ENCODE results near the gene FRMD7. TPM values are rescaled to one million over a fixed set of nuclear protein-coding genes. Genes with fewer than 3 reads are reported as not detected.

The FRMD7 gene
- total and polyA plus RNA-seq, 2 donors from 2014 or later: 0.19 to 2.5 TPM

DNA sequence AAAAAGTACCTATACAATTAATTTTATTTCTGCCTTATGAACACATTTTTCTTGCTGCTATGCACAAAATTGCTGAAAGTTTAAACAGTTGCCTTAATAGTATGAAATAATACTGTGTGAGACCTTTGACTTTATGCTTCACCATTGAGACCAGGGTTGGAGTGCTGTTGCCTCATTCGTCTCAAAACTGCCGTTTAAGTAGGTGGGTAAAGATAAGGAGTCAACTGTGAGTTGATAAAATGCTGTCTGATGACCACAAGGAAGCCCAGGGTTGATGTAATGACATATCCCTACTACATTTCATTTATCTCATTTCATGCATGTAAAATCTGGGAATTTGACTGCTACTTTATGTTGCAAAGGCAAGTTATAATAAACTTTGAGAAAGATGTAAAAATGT lies 81.3 kb downstream of the FRMD7 start:
- intact Hi-C loops (cut with DNase I): no loop called here
- no peak overlapping the region for H3K4me3 ChIP-seq (ENCODE audit: low read length in 3 of 3)
- no peak overlapping the region for H3K27ac ChIP-seq (ENCODE audit: low read depth in 2 of 2, low read length in 2 of 2)
- no peaks in the 10 kb centered on the region for H3K36me3 ChIP-seq (ENCODE audit: control insufficient read depth in 2 of 3, insufficient read depth in 3 of 3, low read length in 3 of 3)
- no peaks in the 10 kb centered on the region for H3K4me1 ChIP-seq (ENCODE audit: control insufficient read depth in 2 of 3, insufficient read depth in 2 of 3, low read depth in 1 of 3, low read length in 3 of 3)
- H3K27me3 ChIP-seq (ENCODE audit: control insufficient read depth, insufficient read depth, low read length): peaks cover 5% of the 10 kb centered on the region
- no peak overlapping the region for H3K9ac ChIP-seq (ENCODE audit: low read length in 3 of 3)
- DNase-seq (no peak), FAIRE-seq (no peak)
- TF ChIP-seq, protein P1, sequence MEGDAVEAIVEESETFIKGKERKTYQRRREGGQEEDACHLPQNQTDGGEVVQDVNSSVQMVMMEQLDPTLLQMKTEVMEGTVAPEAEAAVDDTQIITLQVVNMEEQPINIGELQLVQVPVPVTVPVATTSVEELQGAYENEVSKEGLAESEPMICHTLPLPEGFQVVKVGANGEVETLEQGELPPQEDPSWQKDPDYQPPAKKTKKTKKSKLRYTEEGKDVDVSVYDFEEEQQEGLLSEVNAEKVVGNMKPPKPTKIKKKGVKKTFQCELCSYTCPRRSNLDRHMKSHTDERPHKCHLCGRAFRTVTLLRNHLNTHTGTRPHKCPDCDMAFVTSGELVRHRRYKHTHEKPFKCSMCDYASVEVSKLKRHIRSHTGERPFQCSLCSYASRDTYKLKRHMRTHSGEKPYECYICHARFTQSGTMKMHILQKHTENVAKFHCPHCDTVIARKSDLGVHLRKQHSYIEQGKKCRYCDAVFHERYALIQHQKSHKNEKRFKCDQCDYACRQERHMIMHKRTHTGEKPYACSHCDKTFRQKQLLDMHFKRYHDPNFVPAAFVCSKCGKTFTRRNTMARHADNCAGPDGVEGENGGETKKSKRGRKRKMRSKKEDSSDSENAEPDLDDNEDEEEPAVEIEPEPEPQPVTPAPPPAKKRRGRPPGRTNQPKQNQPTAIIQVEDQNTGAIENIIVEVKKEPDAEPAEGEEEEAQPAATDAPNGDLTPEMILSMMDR (IDR thresholded peaks at IDR 0.05; ENCODE audit: borderline replicate concordance, extremely low read depth, insufficient read depth): no peak
- H3K9me3 ChIP-seq (ENCODE audit: control insufficient read depth in 2 of 3, insufficient read depth in 1 of 3, low read length in 3 of 3): no peaks in the 10 kb centered on the region

DNA sequence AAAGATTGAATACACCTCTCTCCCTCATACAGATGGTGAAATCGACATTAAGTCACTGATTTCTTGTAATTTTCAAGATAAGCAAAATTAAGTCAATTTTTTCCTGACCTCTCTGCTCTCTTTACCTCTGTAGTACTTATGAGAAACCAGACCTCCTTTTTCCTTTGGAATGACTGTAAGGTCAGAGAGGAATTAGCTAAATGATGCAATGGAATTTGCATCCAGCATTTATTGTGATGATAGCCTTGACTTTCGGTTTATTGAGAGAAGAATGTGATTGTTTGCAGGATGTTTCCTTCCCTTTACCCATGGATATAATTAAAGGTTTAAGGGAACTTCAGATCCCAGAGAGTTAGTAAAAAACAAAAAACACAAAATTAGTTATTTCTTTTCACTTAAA lies 82.4 kb downstream of the FRMD7 start:
- Histone ChIP-seq H3K4me1 (ENCODE audit: control insufficient read depth in 2 of 3, insufficient read depth in 2 of 3, low read depth in 1 of 3, low read length in 3 of 3) (no peaks in the 10 kb centered on the region), H3K4me3 (ENCODE audit: low read length in 3 of 3) (no peak overlapping the region), H3K27me3 (ENCODE audit: control insufficient read depth, insufficient read depth, low read length) (peaks cover 9% of the 10 kb centered on the region), H3K27ac (ENCODE audit: low read depth in 2 of 2, low read length in 2 of 2) (no peak overlapping the region), H3K9me3 (ENCODE audit: control insufficient read depth in 2 of 3, insufficient read depth in 1 of 3, low read length in 3 of 3) (no peaks in the 10 kb centered on the region), H3K9ac (ENCODE audit: low read length in 3 of 3) (no peak overlapping the region), H3K36me3 (ENCODE audit: control insufficient read depth in 2 of 3, insufficient read depth in 3 of 3, low read length in 3 of 3) (no peaks in the 10 kb centered on the region)
- FAIRE-seq: no peak
- intact Hi-C loops (cut with DNase I): no loop called here
- TF ChIP-seq, protein P1 (IDR thresholded peaks at IDR 0.05; ENCODE audit: borderline replicate concordance, extremely low read depth, insufficient read depth): no peak
- no peak for DNase-seq

DNA sequence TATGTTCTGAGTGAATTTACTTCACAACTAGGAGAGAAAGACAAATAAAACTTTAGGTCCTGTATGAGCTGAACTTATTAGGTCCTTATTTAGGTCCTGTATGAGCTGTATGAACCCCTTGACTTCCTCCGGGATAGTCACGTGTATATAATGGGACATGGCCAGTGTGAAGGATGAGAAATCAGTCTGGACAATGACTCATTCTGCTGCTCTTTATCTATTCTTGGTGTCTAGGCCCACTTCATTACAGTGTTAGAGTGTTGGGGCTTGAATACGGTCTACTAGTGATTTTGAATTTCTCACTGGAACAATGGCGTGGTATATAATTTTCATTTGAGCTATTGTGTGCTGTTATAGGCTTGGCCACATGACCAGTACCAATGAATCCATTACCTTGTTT lies 82.9 kb downstream of the FRMD7 start:
- H3K9ac ChIP-seq (ENCODE audit: low read length in 3 of 3): no peak overlapping the region
- no peaks in the 10 kb centered on the region for H3K36me3 ChIP-seq (ENCODE audit: control insufficient read depth in 2 of 3, insufficient read depth in 3 of 3, low read length in 3 of 3)
- intact Hi-C loops (cut with DNase I): no loop called here
- no peak overlapping the region for H3K27ac ChIP-seq (ENCODE audit: low read depth in 2 of 2, low read length in 2 of 2)
- no peaks in the 10 kb centered on the region for H3K9me3 ChIP-seq (ENCODE audit: control insufficient read depth in 2 of 3, insufficient read depth in 1 of 3, low read length in 3 of 3)
- TF ChIP-seq, protein P1 (IDR thresholded peaks at IDR 0.05; ENCODE audit: borderline replicate concordance, extremely low read depth, insufficient read depth): no peak
- no peak for FAIRE-seq
- no peak for DNase-seq
- H3K4me1 ChIP-seq (ENCODE audit: control insufficient read depth in 2 of 3, insufficient read depth in 2 of 3, low read depth in 1 of 3, low read length in 3 of 3): no peaks in the 10 kb centered on the region
- H3K4me3 ChIP-seq (ENCODE audit: low read length in 3 of 3): no peak overlapping the region
- H3K27me3 ChIP-seq (ENCODE audit: control insufficient read depth, insufficient read depth, low read length): peaks cover 9% of the 10 kb centered on the region

DNA sequence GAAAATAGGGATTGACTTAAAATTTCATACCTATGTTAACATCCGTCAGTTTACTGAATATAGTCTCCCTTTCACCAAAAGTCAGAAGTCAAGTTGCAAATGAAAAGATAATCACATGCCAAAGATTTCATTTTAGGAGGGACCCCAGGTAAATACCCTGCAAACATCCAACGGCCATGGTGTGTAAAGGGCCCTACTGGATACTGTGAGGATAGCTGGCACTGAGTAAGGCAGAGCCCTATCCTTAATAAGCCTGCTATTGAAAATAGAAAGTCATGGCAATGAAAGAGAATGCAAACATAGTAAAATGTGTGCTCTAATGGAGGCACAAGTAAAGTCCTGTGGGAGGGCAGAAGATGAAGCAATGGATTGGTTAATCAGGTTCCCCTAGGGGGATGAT lies 83.8 kb downstream of the FRMD7 start:
- Histone ChIP-seq H3K9ac (ENCODE audit: low read length in 3 of 3) (no peak overlapping the region), H3K4me1 (ENCODE audit: control insufficient read depth in 2 of 3, insufficient read depth in 2 of 3, low read depth in 1 of 3, low read length in 3 of 3) (no peaks in the 10 kb centered on the region), H3K27ac (ENCODE audit: low read depth in 2 of 2, low read length in 2 of 2) (no peak overlapping the region), H3K4me3 (ENCODE audit: low read length in 3 of 3) (no peak overlapping the region), H3K27me3 (ENCODE audit: control insufficient read depth, insufficient read depth, low read length) (peaks cover 9% of the 10 kb centered on the region), H3K9me3 (ENCODE audit: control insufficient read depth in 2 of 3, insufficient read depth in 1 of 3, low read length in 3 of 3) (no peaks in the 10 kb centered on the region), H3K36me3 (ENCODE audit: control insufficient read depth in 2 of 3, insufficient read depth in 3 of 3, low read length in 3 of 3) (no peaks in the 10 kb centered on the region)
- TF ChIP-seq, protein P1 (IDR thresholded peaks at IDR 0.05; ENCODE audit: borderline replicate concordance, extremely low read depth, insufficient read depth): no peak
- FAIRE-seq (no peak), DNase-seq (no peak)
- intact Hi-C loops (cut with DNase I): no loop called here
